ENCODE data around the gene UBE2D2. TPM values are rescaled to one million over a fixed set of nuclear protein-coding genes. Genes with fewer than 3 reads are reported as not detected.

UBE2D2 gene
- total RNA-seq, 4 donors from 2014 or later, result 55.9 to 63.7 (median 58.5) TPM

DNA sequence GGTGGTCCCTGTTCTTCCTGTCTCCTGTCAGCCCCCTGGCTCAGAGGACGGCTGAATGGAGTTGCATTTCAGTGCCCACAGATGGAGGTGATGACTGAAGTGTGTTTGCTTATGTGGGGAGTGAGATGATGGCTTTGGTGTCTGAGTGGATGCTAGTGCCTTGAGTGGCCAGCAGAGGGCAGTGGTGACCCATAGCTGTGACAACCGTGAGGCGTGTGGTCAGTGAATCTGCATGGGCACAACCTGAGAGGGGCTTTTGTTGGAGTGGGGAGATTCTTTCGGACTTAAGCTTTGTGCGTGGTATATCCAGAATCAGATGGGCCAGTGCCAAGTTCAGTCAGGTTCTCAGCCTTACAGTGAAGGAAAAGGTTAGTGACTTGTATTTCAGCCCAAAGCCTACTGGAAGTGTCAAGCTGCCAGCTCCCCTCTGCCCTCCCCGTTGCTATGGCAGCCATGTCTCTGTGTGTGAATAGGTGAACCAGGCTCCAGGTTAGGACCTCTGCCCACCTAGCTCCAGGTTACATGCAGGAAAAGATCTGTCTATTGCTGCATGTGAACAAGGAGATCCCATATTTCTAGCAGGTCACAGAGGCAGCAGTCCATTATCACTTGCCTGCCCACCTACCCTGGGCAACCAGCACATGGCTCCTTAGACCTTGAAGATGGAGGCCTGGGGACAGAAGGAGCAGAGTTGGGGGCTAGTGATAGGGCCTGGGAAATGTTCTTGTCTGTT is 72.3 kb downstream of the UBE2D2 start:
- TF ChIP-seq, protein P1, sequence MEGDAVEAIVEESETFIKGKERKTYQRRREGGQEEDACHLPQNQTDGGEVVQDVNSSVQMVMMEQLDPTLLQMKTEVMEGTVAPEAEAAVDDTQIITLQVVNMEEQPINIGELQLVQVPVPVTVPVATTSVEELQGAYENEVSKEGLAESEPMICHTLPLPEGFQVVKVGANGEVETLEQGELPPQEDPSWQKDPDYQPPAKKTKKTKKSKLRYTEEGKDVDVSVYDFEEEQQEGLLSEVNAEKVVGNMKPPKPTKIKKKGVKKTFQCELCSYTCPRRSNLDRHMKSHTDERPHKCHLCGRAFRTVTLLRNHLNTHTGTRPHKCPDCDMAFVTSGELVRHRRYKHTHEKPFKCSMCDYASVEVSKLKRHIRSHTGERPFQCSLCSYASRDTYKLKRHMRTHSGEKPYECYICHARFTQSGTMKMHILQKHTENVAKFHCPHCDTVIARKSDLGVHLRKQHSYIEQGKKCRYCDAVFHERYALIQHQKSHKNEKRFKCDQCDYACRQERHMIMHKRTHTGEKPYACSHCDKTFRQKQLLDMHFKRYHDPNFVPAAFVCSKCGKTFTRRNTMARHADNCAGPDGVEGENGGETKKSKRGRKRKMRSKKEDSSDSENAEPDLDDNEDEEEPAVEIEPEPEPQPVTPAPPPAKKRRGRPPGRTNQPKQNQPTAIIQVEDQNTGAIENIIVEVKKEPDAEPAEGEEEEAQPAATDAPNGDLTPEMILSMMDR (IDR thresholded peaks at IDR 0.05; ENCODE audit: low read depth), result no peak

DNA sequence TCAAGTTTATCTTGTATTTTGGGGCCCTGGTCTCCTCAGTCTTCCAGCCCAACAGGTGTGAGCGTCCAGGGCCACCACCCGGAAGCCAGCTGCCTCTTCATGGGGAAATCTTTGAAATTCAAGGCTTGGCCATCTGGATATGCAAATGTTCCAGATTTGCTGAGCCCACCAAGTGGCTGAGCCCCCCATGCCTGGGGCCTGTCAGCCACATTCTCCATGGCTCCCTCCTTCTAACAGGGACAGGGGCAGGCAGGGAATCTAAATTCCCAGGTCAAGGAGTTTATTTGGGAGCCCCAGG is 72.8 kb downstream of the UBE2D2 start:
- TF ChIP-seq, protein P1 (IDR thresholded peaks at IDR 0.05; ENCODE audit: low read depth), result no peak

DNA sequence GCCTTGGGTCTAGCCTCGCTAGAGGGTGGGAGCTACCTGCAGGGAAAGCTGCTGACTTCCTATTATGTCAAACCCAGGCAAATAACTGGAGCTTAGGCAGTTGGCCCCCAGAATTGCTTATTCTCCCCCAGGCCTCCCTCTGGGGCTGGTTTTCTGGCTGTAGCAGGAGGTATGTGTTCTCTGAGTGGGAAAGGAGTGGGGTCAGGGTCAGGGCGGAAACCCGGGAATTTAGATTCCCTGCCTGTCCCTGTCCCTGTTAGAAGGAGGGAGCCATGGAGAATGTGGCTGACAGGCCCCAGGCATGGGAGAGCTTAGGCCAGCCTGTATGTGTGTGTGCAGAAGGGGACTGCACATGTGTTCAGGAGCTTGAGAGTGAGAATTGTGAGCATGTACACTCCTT is 73.4 kb downstream of the UBE2D2 start:
- TF ChIP-seq, protein P1 (IDR thresholded peaks at IDR 0.05; ENCODE audit: low read depth), result no peak

DNA sequence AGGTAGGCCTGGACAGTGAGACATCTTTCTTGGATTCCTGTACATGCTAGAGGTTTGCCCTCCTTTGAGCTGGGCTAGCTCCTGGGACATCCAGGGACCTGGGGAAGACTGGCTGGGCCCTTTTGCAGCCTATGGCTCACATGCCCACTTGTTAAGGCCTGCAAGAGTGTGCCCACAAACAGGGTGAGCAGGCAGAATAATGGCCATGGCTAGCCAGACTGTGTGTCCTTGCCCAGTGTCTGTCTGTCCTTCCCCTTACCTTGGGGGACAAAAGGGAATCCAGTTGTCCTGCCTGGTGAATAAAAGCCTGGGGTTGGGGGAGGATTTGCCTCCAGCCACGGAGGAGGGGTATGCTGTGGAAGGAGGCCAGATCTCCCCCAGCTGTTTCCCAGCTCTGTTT is 74.1 kb downstream of the UBE2D2 start:
- TF ChIP-seq, protein P1 (IDR thresholded peaks at IDR 0.05; ENCODE audit: low read depth), result no peak

DNA sequence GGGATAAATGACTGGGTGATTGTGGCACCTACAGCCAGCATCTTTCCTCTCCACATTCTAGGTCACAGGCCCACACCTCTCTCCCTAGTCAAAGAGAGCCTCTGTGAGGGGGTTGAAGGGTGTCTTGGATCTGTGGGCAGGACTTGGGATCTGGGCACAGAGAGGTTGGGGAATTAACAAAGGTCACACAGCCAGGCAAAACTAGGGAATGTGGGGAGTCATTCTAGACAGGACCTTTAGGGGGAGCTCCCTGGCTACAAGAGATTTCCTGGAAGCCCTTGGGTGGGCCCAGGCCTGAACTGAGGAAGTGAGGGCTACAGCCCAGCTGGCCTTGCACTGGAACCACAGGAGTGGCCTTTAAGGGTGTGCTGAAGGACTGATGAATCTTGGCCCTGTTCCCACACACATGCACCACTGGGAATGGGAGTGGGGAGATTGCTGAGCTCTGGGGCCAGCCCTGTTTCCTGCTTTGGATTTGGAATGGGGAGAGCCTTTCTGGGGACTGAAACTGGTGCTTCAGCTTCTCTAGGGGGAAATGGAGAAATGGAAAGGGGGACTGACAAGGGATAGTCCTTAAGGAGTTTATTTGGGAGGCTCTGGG is 74.6 kb downstream of the UBE2D2 start:
- TF ChIP-seq, protein P1 (IDR thresholded peaks at IDR 0.05; ENCODE audit: low read depth), result no peak

DNA sequence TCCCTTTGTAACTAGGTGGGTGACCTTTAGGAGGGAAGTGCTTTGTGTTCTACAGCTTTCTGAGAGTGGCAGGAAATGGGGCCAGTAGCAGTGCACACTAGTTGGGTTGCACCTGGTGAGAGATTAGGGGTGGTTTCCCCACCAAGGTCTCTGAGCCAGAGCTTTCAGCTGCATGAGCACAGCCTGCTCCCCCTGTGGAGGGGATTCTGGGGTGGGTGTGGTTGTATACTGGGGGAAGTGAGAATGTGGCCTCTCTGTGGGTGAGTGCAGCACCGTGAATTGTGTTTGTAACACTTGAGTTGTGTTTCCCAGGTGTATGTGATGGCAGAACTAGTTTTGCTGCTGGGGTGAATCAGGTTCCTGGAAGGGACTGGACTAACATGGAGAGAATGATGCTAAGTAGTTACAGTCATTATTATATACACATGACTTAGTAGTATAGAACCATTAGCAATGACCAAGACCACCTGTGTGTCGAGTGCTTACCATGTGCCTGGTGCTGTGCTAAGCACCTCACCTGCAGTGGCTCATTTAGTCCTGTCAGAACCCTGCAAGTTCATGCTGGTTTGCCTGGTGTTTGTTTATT is 75.2 kb downstream of the UBE2D2 start:
- TF ChIP-seq, protein P1 (IDR thresholded peaks at IDR 0.05; ENCODE audit: low read depth), result no peak

DNA sequence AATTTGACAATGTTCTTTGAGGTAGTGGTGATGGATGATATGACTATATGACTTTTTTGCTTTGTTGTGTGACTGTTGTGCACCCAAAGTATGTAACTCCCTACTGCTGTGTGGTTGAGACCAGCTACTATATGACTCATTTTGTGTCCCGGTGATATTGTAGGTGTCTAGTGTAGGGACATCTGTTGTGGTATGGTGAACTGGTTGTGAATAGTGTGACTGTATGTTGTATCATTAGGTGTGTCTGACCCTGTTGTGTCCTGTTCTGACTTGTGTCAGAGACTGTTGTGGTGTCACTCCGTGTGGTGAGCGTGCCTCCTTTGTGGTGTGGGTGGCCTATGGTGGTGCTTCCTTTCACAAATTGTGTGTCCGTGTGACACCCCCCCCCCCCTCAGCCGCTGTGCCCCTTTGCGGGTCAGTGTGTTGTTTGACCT is 75.9 kb downstream of the UBE2D2 start:
- TF ChIP-seq, protein P1 (IDR thresholded peaks at IDR 0.05; ENCODE audit: low read depth), result no peak

Measured in subcutaneous adipose tissue (tissue), 4 donors.